NT2/D1 (cell line): ENCODE measurements around the gene PRND.

Experiments used
- DNase-seq: peaks from one replicate; pipeline ENCODE4 v3.0.0-alpha.2; 2011; ENCODE audit warnings: low read depth, low spot score
- H3K27me3 ChIP-seq: 2 replicates; pipeline ENCODE4 v1.6.0; 2011; ENCODE audit warnings: mild to moderate bottlenecking; ENCODE audit not compliant: insufficient read length, insufficient read depth
- H3K36me3 ChIP-seq: 2 replicates; pipeline ENCODE4 v1.6.1; 2011; ENCODE audit warnings: mild to moderate bottlenecking, low read length, mixed read lengths; ENCODE audit not compliant: insufficient read depth, insufficient read length
- H3K4me1 ChIP-seq: 2 replicates; pipeline ENCODE4 v1.5.1; 2011; ENCODE audit not compliant: insufficient read depth, insufficient read length
- H3K4me3 ChIP-seq: 2 replicates; pipeline ENCODE4 v1.5.1; 2011; ENCODE audit warnings: low read depth; ENCODE audit not compliant: insufficient read length
- H3K9ac ChIP-seq: 2 replicates; pipeline ENCODE4 v1.6.0; 2011; ENCODE audit warnings: low read depth; ENCODE audit not compliant: insufficient read length
- H3K9me3 ChIP-seq: 2 replicates; pipeline ENCODE4 v1.5.1; 2011; ENCODE audit warnings: mild to moderate bottlenecking, low read length; ENCODE audit not compliant: insufficient read depth
- SUZ12 ChIP-seq: IDR thresholded peaks from 2 replicates; pipeline ENCODE4 v1.6.1; 2011; ENCODE audit not compliant: insufficient read length, insufficient read depth; ENCODE audit errors: extremely low read depth
- YY1 ChIP-seq: IDR thresholded peaks from 2 replicates; pipeline ENCODE4 v1.6.1; 2011; ENCODE audit not compliant: insufficient read length, insufficient read depth
- ZNF274 ChIP-seq: IDR thresholded peaks from 2 replicates; pipeline ENCODE4 v1.6.1; 2011; ENCODE audit warnings: mild to moderate bottlenecking, low read depth, low read length

Gene PRND

GRCh38 chr20:4724459-4725262 lies 3.0 kb downstream of the PRND start:
- Histone ChIP-seq H3K4me1 (no peaks in the 10 kb centered on the region), H3K9me3 (no peaks in the 10 kb centered on the region), H3K27me3 (no peaks in the 10 kb centered on the region), H3K36me3 (no peaks in the 10 kb centered on the region), H3K9ac (no peak overlapping the region), H3K4me3 (no peak overlapping the region)
- TF ChIP-seq SUZ12, result no peak
- no peak for DNase-seq

GRCh38 chr20:4725263-4725550 lies 3.5 kb downstream of the PRND start:
- Histone ChIP-seq H3K4me1 (no peaks in the 10 kb centered on the region), H3K27me3 (no peaks in the 10 kb centered on the region), H3K36me3 (no peaks in the 10 kb centered on the region), H3K9ac (no peak overlapping the region), H3K4me3 (no peak overlapping the region), H3K9me3 (no peaks in the 10 kb centered on the region)
- TF ChIP-seq ZNF274 (no peak), SUZ12 (no peak), YY1 (no peak)
- DNase-seq, result no peak

GRCh38 chr20:4726710-4727397 lies 5.1 kb downstream of the PRND start:
- TF ChIP-seq YY1 (no peak), ZNF274 (no peak), SUZ12 (no peak)
- H3K36me3 ChIP-seq, result no peaks in the 10 kb centered on the region
- no peaks in the 10 kb centered on the region for H3K9me3 ChIP-seq
- no peak overlapping the region for H3K9ac ChIP-seq
- H3K4me3 ChIP-seq, result no peak overlapping the region
- no peak for DNase-seq
- no peaks in the 10 kb centered on the region for H3K4me1 ChIP-seq
- H3K27me3 ChIP-seq, result no peaks in the 10 kb centered on the region

- Histone ChIP-seq H3K9ac (no peak overlapping the region), H3K36me3 (no peaks in the 10 kb centered on the region)
- no peak for DNase-seq
These were observed 6.5 kb downstream of the PRND start for GRCh38 chr20:4728120-4728760.

GRCh38 chr20:4729265-4729664 lies 7.6 kb downstream of the PRND start:
- Histone ChIP-seq H3K4me1 (no peaks in the 10 kb centered on the region), H3K36me3 (no peaks in the 10 kb centered on the region), H3K9ac (no peak overlapping the region), H3K9me3 (no peaks in the 10 kb centered on the region), H3K27me3 (no peaks in the 10 kb centered on the region), H3K4me3 (no peak overlapping the region)
- TF ChIP-seq SUZ12 (no peak), ZNF274 (no peak), YY1 (no peak)
- DNase-seq, result no peak

More at GRCh38 chr20:4728120-4728760, 6.5 kb downstream of the PRND start:
- Histone ChIP-seq H3K4me3 (no peak overlapping the region), H3K9me3 (no peaks in the 10 kb centered on the region), H3K27me3 (no peaks in the 10 kb centered on the region), H3K4me1 (no peaks in the 10 kb centered on the region)
- TF ChIP-seq ZNF274 (no peak), YY1 (no peak), SUZ12 (no peak)

- Histone ChIP-seq H3K9me3 (no peaks in the 10 kb centered on the region), H3K9ac (no peak overlapping the region), H3K27me3 (no peaks in the 10 kb centered on the region), H3K36me3 (no peaks in the 10 kb centered on the region), H3K4me1 (no peaks in the 10 kb centered on the region), H3K4me3 (no peak overlapping the region)
- TF ChIP-seq SUZ12, result no peak
- TF ChIP-seq ZNF274, result no peak
- TF ChIP-seq YY1, result no peak
- DNase-seq, result no peak
These were observed 9.1 kb downstream of the PRND start for GRCh38 chr20:4730780-4731179.

GRCh38 chr20:4736875-4737274 lies 15.2 kb downstream of the PRND start:
- Histone ChIP-seq H3K4me3 (no peak overlapping the region), H3K9me3 (no peaks in the 10 kb centered on the region), H3K9ac (no peak overlapping the region), H3K36me3 (no peaks in the 10 kb centered on the region), H3K4me1 (no peaks in the 10 kb centered on the region), H3K27me3 (no peaks in the 10 kb centered on the region)
- TF ChIP-seq YY1 (no peak), ZNF274 (no peak), SUZ12 (no peak)
- no peak for DNase-seq
